Endothelial cell (in vitro differentiated cells): ENCODE data around the gene MINDY3. TPM values are rescaled to one million over a fixed set of nuclear protein-coding genes. Genes with fewer than 3 reads are reported as not detected.

Experiments
- DNase-seq: peaks from one replicate; pipeline ENCODE4 v3.0.0; 2021; ENCODE audit warnings: low spot score
- H3K27ac Mint-ChIP-seq: one replicate; pipeline ENCODE4 v1.8.0; 2021; ENCODE audit warnings: mixed read lengths, inconsistent platforms; ENCODE audit not compliant: unreplicated experiment
- H3K27me3 Mint-ChIP-seq: one replicate; pipeline ENCODE4 v1.8.0; 2021; ENCODE audit warnings: mild to moderate bottlenecking, moderate library complexity, mixed read lengths, inconsistent platforms; ENCODE audit not compliant: unreplicated experiment
- H3K36me3 Mint-ChIP-seq: one replicate; pipeline ENCODE4 v1.8.0; 2021; ENCODE audit warnings: mild to moderate bottlenecking, low read depth, mixed read lengths, inconsistent platforms; ENCODE audit not compliant: unreplicated experiment
- H3K4me1 Mint-ChIP-seq: one replicate; pipeline ENCODE4 v1.8.0; 2021; ENCODE audit warnings: mild to moderate bottlenecking, mixed read lengths, inconsistent platforms; ENCODE audit not compliant: unreplicated experiment
- H3K4me3 Mint-ChIP-seq: one replicate; pipeline ENCODE4 v1.8.0; 2021; ENCODE audit warnings: mild to moderate bottlenecking, mixed read lengths, inconsistent platforms; ENCODE audit not compliant: unreplicated experiment
- H3K9me3 Mint-ChIP-seq: one replicate; pipeline ENCODE4 v1.8.0; 2021; ENCODE audit warnings: mixed read lengths, inconsistent platforms; ENCODE audit not compliant: unreplicated experiment
- total RNA-seq: library from RNA; stranded (reverse); fragmentation: NEBNext Ultra II Directional; extraction: Animal tissue kit (Norgen Biotek cat#: 25700); gene quantifications from one replicate; pipeline ENCODE4 v1.2.1, GENCODE V29; 2021; ENCODE audit not compliant: unreplicated experiment
- TF ChIP-seq, protein P1 (sequence below): fragments of 200-600 bp; sonication (generic); IDR thresholded peaks from one replicate; pipeline ENCODE4 v1.5.0; 2021; ENCODE audit warnings: antibody characterized with exemption; ENCODE audit not compliant: unreplicated experiment

MINDY3 gene
- total RNA-seq, 1 donor from 2014 or later: 26.1 TPM

DNA sequence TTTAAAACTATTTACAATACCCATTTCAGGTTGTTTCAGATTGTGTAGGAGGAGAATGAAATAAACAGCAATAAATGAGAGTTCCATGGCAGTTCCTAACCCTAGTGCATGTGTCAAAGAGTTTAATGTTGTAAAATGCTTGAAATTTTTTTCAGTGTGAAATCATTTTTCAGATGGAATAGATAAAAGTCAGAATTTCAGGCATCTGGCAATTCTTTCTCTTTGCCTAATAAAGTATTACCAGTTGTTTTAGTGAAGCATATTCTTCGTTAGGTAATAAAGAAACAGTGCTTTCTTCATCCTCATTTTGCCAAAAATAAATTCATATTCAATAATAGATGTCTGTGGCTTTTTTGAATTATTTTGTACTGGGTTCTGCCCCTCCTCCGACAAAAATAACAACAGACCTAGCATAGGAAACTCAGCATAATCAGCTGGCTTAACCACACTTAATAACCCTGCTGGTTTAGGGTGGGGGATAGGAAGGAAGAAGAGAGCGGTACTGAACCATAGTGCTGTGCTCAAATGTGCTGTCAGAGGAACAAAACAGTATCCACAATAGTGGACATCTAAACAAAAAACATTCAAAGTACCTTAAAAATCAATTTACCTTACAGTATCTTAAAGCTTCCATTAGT lies 39.1 kb downstream of the MINDY3 start:
- Mint-ChIP-seq H3K27ac (no peak overlapping the region), H3K4me1 (peaks cover 6% of the 10 kb centered on the region), H3K9me3 (no peaks in the 10 kb centered on the region), H3K27me3 (no peaks in the 10 kb centered on the region), H3K36me3 (peaks cover 3% of the 10 kb centered on the region), H3K4me3 (no peak overlapping the region)
- no peak for DNase-seq
- TF ChIP-seq, protein P1, sequence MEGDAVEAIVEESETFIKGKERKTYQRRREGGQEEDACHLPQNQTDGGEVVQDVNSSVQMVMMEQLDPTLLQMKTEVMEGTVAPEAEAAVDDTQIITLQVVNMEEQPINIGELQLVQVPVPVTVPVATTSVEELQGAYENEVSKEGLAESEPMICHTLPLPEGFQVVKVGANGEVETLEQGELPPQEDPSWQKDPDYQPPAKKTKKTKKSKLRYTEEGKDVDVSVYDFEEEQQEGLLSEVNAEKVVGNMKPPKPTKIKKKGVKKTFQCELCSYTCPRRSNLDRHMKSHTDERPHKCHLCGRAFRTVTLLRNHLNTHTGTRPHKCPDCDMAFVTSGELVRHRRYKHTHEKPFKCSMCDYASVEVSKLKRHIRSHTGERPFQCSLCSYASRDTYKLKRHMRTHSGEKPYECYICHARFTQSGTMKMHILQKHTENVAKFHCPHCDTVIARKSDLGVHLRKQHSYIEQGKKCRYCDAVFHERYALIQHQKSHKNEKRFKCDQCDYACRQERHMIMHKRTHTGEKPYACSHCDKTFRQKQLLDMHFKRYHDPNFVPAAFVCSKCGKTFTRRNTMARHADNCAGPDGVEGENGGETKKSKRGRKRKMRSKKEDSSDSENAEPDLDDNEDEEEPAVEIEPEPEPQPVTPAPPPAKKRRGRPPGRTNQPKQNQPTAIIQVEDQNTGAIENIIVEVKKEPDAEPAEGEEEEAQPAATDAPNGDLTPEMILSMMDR: no peak

DNA sequence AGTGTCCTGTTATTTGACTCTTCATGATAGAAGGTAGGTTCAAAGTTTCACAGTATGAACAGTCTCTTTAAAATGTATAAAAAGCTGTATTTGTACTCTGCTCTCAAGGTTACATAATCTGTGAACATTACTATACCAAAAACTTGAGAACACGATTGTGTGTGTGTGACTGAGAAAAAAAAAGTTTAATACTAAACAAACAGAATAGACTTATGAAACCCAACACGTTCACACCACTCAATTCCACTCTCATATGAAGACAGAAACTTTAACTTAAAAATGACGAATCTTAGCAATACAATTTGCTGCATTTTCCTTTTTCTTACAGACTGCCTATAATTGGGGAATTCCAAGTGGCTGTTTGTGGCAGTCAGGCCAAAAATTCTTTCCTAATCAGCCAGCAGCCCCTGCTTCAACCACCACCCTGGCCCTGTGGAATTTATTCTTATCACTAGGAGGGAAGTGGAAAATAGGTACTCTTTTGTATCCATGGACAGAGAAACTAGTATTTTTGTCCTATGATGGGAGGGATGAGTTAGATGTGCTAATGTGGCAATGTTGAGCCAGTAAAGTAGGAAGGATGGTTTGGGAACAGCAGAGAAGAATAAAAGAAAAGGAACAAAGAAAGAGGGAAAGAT lies 42.8 kb downstream of the MINDY3 start:
- H3K9me3 Mint-ChIP-seq: no peaks in the 10 kb centered on the region
- DNase-seq: no peak
- H3K4me3 Mint-ChIP-seq: no peak overlapping the region
- peaks cover 3% of the 10 kb centered on the region for H3K36me3 Mint-ChIP-seq
- TF ChIP-seq, protein P1: no peak
- H3K27ac Mint-ChIP-seq: no peak overlapping the region
- H3K27me3 Mint-ChIP-seq: no peaks in the 10 kb centered on the region
- H3K4me1 Mint-ChIP-seq: peaks cover 12% of the 10 kb centered on the region

DNA sequence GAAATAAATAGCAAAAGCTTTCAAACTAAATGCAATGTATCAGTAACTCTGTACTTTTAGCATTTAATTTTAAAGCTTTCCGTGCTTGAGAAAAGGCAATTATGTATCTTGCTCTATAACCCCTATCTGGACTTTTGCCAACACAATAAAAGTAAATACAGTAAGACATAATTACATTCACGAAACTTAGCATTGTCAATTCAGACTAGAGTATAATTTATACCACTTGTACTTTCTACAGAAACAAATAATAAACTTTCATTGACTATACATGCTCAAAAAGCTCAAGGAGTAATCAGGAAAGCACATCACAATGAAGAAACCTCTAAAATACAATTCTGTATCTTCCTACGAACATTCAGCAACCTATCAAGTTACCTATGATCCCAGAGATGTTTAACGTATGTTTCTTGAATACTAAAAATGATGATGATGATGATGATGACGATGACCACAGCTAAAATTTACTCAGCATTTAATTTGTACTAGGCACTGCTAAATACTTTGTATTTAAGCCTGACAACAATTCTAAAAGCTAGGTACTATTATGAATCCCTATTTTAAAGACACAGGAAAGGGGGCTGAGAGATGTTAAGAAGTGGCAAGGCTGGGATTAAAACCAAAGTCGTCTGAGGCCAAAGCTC lies 44.9 kb downstream of the MINDY3 start:
- Mint-ChIP-seq H3K27ac (peak overlapping the region; percentile 9), H3K4me3 (no peak overlapping the region), H3K4me1 (peaks cover 8% of the 10 kb centered on the region), H3K9me3 (no peaks in the 10 kb centered on the region), H3K36me3 (peaks cover 3% of the 10 kb centered on the region), H3K27me3 (no peaks in the 10 kb centered on the region)
- DNase-seq: no peak
- TF ChIP-seq, protein P1: no peak

DNA sequence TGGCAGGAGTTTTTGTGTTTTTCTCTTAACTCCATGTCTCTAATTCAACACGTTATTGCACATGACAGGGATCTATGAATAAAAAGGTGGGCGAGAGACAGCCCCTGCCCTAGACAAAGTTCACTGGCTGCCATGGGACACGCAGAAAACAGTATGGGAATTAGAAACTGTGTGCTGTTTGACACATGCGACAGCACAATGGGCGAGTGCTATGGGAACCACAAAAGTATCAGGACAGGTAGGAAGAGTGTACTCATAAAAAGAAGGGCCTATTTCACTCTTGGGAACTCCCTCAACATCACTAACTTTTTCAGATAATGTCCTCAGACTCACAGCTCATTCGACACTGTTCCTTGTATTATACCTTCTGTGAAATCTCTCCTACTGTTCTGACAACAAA lies 45.7 kb downstream of the MINDY3 start:
- Mint-ChIP-seq H3K27me3 (no peaks in the 10 kb centered on the region), H3K4me1 (peaks cover 8% of the 10 kb centered on the region), H3K9me3 (no peaks in the 10 kb centered on the region), H3K36me3 (peaks cover 3% of the 10 kb centered on the region), H3K4me3 (no peak overlapping the region), H3K27ac (no peak overlapping the region)
- TF ChIP-seq, protein P1: no peak
- no peak for DNase-seq

DNA sequence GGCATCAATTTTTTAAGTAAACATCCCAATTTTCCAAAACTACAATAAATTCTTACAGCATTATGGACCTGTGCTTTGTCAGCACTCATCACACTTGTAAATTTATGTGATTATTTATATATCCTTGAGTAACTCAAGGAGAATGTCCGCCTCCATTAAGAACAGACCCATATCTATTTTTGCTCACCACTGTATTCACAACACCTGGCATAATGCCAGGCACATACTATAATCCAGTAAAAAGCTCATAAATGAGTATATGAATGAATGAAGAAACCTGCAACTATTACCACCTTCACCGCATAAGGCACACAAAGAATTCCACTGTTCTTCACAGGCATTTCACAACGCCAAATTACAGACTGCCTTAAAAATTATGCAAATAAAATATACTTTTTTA lies 46.9 kb downstream of the MINDY3 start:
- Mint-ChIP-seq H3K9me3 (no peaks in the 10 kb centered on the region), H3K4me1 (peaks cover 8% of the 10 kb centered on the region)

More for the DNA sequence above, 46.9 kb downstream of the MINDY3 start:
- TF ChIP-seq, protein P1: no peak
- Mint-ChIP-seq H3K27me3 (no peaks in the 10 kb centered on the region), H3K36me3 (peaks cover 3% of the 10 kb centered on the region), H3K27ac (no peak overlapping the region), H3K4me3 (no peak overlapping the region)
- no peak for DNase-seq
